HG02623 (cell line): ENCODE results near the gene PDX1.

Experiments
- ATAC-seq: cut with Tn5 transposase; IDR thresholded peaks from one replicate; pipeline ENCODE4 v1.9.1; 2021; ENCODE audit warnings: moderate library complexity; ENCODE audit not compliant: unreplicated experiment

The PDX1 gene

DNA sequence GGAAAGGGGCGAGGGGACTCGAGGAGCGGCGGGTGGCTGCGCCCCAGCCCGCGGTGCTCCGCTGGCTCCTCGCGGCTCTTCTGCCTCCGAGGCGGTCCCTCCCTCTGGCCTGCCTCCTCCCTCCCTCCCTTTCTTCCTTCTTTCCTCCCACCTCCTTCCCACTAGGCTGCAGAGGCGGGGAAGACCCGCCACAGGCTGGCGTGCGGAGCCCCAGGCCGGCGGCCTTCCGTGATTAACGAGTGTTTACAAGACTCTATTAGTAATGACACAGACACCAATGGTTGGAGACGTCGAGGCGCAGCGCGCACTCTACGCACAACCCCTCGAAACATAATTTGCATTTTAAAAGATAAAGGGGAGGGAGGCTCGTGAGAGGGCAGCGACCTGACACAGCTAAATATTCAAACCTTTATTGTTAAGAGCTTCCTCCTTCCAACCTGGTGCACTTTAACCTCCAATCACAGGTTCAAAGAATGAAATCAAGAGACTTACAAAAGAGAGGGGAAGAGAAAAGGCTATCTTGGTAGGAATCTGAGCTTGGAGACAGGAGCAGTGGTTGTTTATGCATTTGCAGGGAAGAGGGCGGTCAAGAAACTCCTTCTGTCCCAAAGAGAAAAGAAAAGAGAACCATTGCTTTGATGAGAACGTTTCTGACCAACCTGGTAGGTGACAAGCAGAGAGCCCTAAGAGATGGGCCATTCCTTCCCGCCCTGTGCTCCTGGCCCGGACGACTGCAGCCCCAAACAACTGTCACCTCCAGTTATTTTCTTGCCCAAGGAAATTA, 49.5 kb downstream of the PDX1 start, which contains the start of gene CDX2:
TSS of gene CDX2 (minus strand) at position 234 of the 784 bp plus-strand sequence. CDS start 309 bp downstream, outside the sequence.
- no peak for ATAC-seq

- ATAC-seq: no peak
Measured at GRCh38 chr13:27969866-27970229, 50.0 kb downstream of the PDX1 start.

DNA sequence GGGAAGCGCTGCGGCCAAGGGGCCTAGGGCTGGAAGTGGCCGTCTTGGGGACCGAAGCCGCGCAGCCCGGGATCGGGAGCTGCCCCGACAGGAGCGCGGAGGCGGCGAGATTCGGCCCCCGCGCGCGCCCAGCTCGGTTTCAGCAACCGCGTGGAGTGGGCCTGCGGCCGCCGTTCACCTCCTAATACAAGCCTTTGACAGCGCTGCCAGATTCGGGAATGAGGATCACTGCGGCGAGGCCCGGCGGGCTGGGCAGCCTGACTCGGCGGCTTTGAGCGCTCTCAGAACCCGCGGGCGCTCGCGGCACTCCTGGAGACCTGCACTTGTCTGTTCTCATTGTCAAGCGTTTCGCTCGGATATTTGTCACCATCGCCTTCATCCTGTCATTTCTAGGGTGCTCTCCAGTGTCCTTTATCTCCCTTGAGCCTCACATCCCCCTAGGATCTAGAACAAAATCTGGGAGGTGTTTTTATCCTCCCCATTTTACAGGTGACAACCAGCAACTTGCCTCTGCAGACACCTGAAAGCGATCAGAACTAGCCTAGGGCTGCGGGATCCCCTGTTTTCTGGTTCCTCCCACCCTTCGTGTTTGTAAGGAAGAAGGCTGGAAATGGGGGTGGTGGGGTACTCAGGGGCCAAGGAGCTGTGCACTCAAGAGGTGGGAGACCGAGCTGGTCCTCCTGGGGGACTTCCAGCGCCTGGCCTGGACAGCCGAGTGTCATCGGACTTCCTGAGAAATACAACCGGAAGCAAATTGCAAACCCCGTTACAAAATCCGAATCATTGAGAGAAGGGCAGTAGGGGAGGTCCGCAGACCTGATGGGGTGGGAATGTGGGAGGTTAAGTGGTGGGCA, 50.8 kb downstream of the PDX1 start:
- no peak for ATAC-seq

DNA sequence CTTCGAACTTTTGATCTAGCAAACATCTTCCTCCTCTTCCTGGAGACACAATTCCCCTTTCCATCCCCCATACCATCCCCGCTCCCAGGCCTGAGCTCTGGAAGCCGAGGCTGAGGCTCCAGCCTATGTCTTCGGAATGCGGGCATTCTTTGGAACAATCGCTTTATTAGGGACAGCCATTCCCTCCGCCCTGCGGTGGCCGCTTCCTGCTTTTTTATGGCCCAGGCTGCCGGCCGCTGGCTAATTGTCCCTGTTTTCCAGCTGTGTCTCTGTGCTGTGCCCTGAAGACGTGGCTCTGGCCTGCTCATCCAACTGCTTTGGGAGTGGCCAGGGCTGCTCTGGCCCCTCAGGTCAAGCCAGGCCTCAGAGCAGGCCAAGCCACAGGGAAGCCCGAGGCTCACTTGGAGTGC, 51.4 kb downstream of the PDX1 start:
- ATAC-seq: no peak

DNA sequence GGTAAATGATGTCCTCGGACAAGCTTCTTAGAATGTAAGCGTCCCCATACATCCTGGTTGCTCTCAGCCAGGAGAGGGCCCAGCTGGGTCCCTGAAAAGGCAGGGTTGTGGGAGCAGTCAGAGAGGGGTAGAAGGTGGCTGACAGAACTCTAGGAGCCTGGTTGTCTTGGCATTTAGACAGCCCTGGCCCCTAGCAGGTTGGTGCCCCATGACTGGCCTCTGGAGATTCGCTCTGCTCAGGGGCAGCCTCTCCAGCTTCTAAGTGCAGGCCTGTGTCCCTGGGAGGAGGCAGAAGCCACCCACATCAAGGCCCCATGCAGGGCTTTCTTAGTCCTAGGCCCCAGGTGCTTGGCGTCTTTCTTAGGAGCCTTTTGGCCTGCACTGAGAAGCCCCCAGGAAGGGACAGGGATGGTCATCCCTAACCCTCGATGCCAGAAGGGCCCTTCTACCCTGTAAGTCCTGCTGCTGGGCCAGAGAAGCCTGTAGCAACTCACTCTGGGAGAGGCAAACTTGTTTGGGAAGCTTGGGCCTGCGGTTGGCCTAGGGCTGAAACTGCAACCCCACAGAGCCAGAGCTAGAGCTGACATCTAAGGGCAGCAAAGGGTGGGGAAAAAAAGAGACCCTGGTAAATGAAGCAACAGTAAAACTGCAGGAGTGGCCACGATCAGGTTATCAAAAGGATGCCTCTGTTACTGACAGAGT, 52.1 kb downstream of the PDX1 start:
- ATAC-seq: no peak

DNA sequence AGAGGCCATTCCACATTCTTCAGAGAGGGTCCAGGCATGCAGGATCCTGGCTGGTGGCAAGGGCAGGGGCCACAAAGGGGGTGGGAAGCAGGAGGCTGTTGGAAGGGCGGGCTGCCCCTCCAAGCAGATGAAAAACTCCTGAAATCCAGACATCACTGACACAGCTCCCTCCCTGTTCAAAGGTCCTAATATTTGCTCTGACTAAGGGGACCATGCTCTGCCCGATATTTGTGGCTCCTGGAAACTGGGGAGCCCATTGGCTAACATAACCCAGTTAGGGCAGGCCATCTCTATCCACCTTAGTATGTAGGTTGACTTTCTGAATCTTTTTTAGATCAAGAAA, 52.6 kb downstream of the PDX1 start:
- ATAC-seq: no peak

GRCh38 chr13:27973291-27973690, 53.5 kb downstream of the PDX1 start:
- ATAC-seq: no peak

- ATAC-seq: no peak
Measured at GRCh38 chr13:27973961-27974662, 54.3 kb downstream of the PDX1 start.
